ENCODE measurements around the gene MAFB. TPM values are rescaled to one million over a fixed set of nuclear protein-coding genes. Genes with fewer than 3 reads are reported as not detected.

MAFB gene
- total and polyA plus RNA-seq, 4 donors = 7.7 to 161 (median 41.3) TPM

DNA sequence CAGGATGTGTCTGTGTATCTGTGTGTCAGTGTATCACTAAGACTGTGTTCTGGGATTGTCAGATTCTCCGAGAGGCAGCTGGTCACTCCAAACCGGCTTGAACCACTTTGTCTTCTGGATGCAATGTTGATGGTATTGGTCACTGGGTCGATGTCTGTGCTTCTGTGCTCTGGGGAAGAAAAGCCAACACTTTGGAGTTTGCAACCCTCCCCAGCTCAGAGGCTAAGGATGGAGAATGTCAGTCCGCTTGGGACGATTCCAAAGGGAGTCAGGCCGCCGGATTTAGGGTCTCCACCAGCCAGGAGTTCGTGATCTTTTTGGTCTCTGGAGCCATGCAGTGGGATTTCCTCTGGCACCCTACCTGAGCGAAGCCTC, 5.2 kb downstream of the MAFB start:
- no peak for ATAC-seq (ENCODE audit: insufficient read depth, low FRiP score)
- DNase-seq = peak in 1 of 3 donors; percentile 48
- Histone ChIP-seq H3K4me3 (no peak overlapping the region), H3K36me3 (ENCODE audit: control insufficient read depth in 4 of 4, insufficient read depth in 4 of 4, low read length in 4 of 4) (peaks cover 0 to 6% (median 2%) of the 10 kb centered on the region in 4 donors), H3K27me3 (ENCODE audit: control insufficient read depth in 3 of 3, insufficient read depth in 3 of 3, low read length in 2 of 3) (peaks cover 0 to 45% (median 13%) of the 10 kb centered on the region in 3 donors), H3K9ac (ENCODE audit: insufficient read depth in 1 of 2, low read length in 2 of 2) (no peak overlapping the region), H3K9me3 (ENCODE audit: control insufficient read depth in 4 of 4, insufficient read depth in 3 of 4, low read length in 3 of 4) (no peaks in the 10 kb centered on the region), H3K27ac (ENCODE audit: low read depth in 1 of 2, low read length in 1 of 2) (peak overlapping the region in 1 of 2 donors; percentile 15), H3K4me1 (ENCODE audit: control insufficient read depth in 5 of 5, insufficient read depth in 5 of 5, low read length in 5 of 5) (peaks cover 0 to 45% (median 8%) of the 10 kb centered on the region in 5 donors)
- WGBS, 2 donors = 46 to 60% methylated on average over 9 of the region's 9 CpGs
- TF ChIP-seq, protein P1, sequence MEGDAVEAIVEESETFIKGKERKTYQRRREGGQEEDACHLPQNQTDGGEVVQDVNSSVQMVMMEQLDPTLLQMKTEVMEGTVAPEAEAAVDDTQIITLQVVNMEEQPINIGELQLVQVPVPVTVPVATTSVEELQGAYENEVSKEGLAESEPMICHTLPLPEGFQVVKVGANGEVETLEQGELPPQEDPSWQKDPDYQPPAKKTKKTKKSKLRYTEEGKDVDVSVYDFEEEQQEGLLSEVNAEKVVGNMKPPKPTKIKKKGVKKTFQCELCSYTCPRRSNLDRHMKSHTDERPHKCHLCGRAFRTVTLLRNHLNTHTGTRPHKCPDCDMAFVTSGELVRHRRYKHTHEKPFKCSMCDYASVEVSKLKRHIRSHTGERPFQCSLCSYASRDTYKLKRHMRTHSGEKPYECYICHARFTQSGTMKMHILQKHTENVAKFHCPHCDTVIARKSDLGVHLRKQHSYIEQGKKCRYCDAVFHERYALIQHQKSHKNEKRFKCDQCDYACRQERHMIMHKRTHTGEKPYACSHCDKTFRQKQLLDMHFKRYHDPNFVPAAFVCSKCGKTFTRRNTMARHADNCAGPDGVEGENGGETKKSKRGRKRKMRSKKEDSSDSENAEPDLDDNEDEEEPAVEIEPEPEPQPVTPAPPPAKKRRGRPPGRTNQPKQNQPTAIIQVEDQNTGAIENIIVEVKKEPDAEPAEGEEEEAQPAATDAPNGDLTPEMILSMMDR (IDR thresholded peaks at IDR 0.05; ENCODE audit: control extremely low read depth, extremely low read depth) = no peak

DNA sequence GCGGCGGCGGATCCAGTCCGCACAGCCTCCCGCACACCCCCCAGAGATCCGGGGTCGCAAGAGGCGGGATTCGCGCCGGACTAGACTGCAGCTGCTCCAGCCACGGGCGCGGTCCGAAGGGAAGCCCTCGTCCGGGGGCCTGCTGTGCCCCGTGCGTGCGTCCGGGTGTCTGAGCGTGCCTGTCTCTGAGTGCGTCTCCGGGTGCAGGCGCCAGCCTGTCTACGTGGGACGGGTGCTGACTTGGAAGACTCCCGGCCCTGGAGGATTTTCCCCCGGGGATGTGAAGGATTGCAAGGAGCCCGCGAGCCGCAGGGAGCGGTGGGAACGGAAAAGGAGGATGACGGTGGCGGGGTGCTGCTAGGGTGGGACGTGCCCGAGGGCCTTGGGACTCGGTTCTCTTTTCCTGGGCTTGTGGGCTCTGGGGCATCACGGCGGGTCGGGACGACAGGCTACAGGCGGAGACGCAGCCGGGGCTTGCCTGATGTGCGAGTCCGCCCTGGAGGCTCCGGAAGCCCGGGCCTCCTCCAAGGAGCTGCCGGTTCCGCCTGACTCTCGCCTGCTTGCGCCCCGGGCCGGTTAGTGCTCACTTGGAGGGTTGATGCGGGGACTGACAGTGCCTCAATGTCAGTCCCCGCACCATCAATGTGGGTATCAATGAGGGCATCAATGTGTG, 5.7 kb downstream of the MAFB start:
- WGBS, 2 donors = 6 to 13% methylated on average over 58 of the region's 58 CpGs
- H3K9ac ChIP-seq (ENCODE audit: insufficient read depth in 1 of 2, low read length in 2 of 2) = no peak overlapping the region
- H3K36me3 ChIP-seq (ENCODE audit: control insufficient read depth in 4 of 4, insufficient read depth in 4 of 4, low read length in 4 of 4) = peaks cover 0 to 6% (median 2%) of the 10 kb centered on the region in 4 donors
- peaks cover 0 to 50% (median 8%) of the 10 kb centered on the region in 5 donors for H3K4me1 ChIP-seq (ENCODE audit: control insufficient read depth in 5 of 5, insufficient read depth in 5 of 5, low read length in 5 of 5)
- DNase-seq (peak; percentile 45 to 63 (median 54)), ATAC-seq (ENCODE audit: insufficient read depth, low FRiP score) (no peak)
- peak overlapping the region; percentile 22 for H3K4me3 ChIP-seq
- H3K27me3 ChIP-seq (ENCODE audit: control insufficient read depth in 3 of 3, insufficient read depth in 3 of 3, low read length in 2 of 3) = peaks cover 0 to 45% (median 13%) of the 10 kb centered on the region in 3 donors
- H3K9me3 ChIP-seq (ENCODE audit: control insufficient read depth in 4 of 4, insufficient read depth in 3 of 4, low read length in 3 of 4) = no peaks in the 10 kb centered on the region
- H3K27ac ChIP-seq (ENCODE audit: low read depth in 1 of 2, low read length in 1 of 2) = peak overlapping the region in 1 of 2 donors; percentile 15
- TF ChIP-seq, protein P1 (IDR thresholded peaks at IDR 0.05; ENCODE audit: control extremely low read depth, extremely low read depth) = no peak

DNA sequence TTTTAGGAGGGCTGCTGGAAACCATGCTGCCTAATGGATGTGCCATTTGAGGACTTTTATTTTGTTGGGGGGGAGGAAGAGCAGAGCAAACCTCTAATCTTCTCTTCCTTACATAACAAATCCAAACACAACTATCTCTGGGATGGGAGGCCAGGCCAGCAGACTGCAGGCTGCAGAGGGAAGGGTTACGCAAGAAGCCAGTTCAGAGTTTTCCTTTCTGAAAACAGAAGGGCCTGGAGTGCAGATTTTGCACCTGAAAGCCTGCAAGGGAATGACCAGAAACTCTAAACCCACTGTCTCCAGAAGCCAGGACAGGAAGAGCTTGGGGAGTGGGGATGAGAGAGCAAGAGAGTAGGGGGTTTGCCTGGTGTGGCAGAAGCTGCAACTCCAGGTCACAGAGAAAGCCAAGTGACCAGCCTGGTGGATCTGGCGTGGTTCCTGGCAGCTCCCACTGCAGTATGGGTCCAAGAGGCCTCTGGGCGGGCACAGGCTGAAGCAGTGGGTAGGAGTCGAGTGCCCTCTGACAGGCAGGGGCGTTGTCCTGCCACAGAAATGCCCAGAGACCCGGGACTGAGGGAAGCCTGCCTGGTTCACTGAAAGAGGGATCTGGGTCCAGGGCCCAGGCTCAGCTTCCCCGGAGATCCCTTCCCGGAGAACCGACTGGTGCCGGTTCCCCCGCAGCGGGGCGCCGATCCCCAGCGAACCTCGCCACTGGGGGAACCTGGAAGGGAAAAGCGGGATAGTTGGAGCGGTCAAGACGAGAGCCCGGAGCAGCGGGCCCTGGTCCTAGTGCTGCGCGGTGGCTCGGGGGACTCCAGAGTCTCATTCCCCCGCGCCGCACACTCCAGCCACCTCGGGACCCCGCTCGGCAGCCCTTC, 6.7 kb downstream of the MAFB start:
- Histone ChIP-seq H3K36me3 (ENCODE audit: control insufficient read depth in 4 of 4, insufficient read depth in 4 of 4, low read length in 4 of 4) (peaks cover 0 to 6% (median 2%) of the 10 kb centered on the region in 4 donors), H3K4me1 (ENCODE audit: control insufficient read depth in 5 of 5, insufficient read depth in 5 of 5, low read length in 5 of 5) (peaks cover 0 to 50% (median 8%) of the 10 kb centered on the region in 5 donors), H3K9me3 (ENCODE audit: control insufficient read depth in 4 of 4, insufficient read depth in 3 of 4, low read length in 3 of 4) (no peaks in the 10 kb centered on the region), H3K4me3 (peak overlapping the region; percentile 1), H3K9ac (ENCODE audit: insufficient read depth in 1 of 2, low read length in 2 of 2) (no peak overlapping the region), H3K27ac (ENCODE audit: low read depth in 1 of 2, low read length in 1 of 2) (peak overlapping the region in 1 of 2 donors; percentile 80), H3K27me3 (ENCODE audit: control insufficient read depth in 3 of 3, insufficient read depth in 3 of 3, low read length in 2 of 3) (peaks cover 0 to 45% (median 13%) of the 10 kb centered on the region in 3 donors)
- peak; percentile 43 for ATAC-seq (ENCODE audit: insufficient read depth, low FRiP score)
- WGBS, 2 donors = 21 to 35% methylated on average over 30 of the region's 30 CpGs
- DNase-seq = peak in 2 of 3 donors; percentile 47 to 63
- TF ChIP-seq, protein P1 (IDR thresholded peaks at IDR 0.05; ENCODE audit: control extremely low read depth, extremely low read depth) = no peak
